Endodermal cell (in vitro differentiated cells): Measurements from ENCODE around the gene KCNG2. TPM values are rescaled to one million over a fixed set of nuclear protein-coding genes. Genes with fewer than 3 reads are reported as not detected.
A peak's percentile ranks its signal among the peaks of the same experiment; 100 is the strongest.

Source experiments
- DNase-seq: peaks from one replicate; pipeline ENCODE4 v3.0.0-alpha.2; 2017
- H3K27ac ChIP-seq: 2 replicates; pipeline ENCODE4 v1.5.1; 2013; ENCODE audit warnings: mild to moderate bottlenecking, low read depth, low read length, moderate library complexity
- H3K27me3 ChIP-seq: 2 replicates; pipeline ENCODE4 v1.6.1; 2013; ENCODE audit warnings: mild to moderate bottlenecking, low read length, moderate library complexity; ENCODE audit not compliant: insufficient read depth, control insufficient read depth, poor library complexity, severe bottlenecking
- H3K36me3 ChIP-seq: 2 replicates; pipeline ENCODE4 v1.7.0; 2013; ENCODE audit warnings: mild to moderate bottlenecking, low read length, moderate library complexity; ENCODE audit not compliant: control insufficient read depth, insufficient read depth
- H3K4me1 ChIP-seq: one replicate; pipeline ENCODE4 v1.7.0; 2013; ENCODE audit warnings: low read length; ENCODE audit not compliant: control insufficient read depth, insufficient read depth
- H3K4me3 ChIP-seq: 2 replicates; pipeline ENCODE4 v1.5.1; 2013; ENCODE audit warnings: mild to moderate bottlenecking, low read length, moderate library complexity
- H3K9ac ChIP-seq: 2 replicates; pipeline ENCODE4 v1.6.1; 2013; ENCODE audit warnings: mild to moderate bottlenecking, low read length, moderate library complexity; ENCODE audit not compliant: poor library complexity, severe bottlenecking; ENCODE audit errors: extremely low read depth
- H3K9me3 ChIP-seq: 2 replicates; pipeline ENCODE4 v1.6.1; 2013; ENCODE audit warnings: mild to moderate bottlenecking, low read length, moderate library complexity; ENCODE audit not compliant: control insufficient read depth
- H3K27ac Mint-ChIP-seq: 2 replicates; pipeline ENCODE4 v1.8.0; 2020; ENCODE audit warnings: mixed read lengths
- H3K27me3 Mint-ChIP-seq: 2 replicates; pipeline ENCODE4 v1.8.0; 2021; ENCODE audit warnings: mild to moderate bottlenecking, mixed read lengths; ENCODE audit not compliant: insufficient read depth
- H3K36me3 Mint-ChIP-seq: 2 replicates; pipeline ENCODE4 v1.8.0; 2020; ENCODE audit warnings: low read depth, mixed read lengths
- H3K4me1 Mint-ChIP-seq: 2 replicates; pipeline ENCODE4 v1.8.0; 2020; ENCODE audit warnings: mixed read lengths
- H3K4me3 Mint-ChIP-seq: 2 replicates; pipeline ENCODE4 v1.8.0; 2020; ENCODE audit warnings: mild to moderate bottlenecking, moderate library complexity, mixed read lengths
- H3K9me3 Mint-ChIP-seq: 2 replicates; pipeline ENCODE4 v1.8.0; 2020; ENCODE audit warnings: mild to moderate bottlenecking, mixed read lengths
- CTCF ChIP-seq: fragments of 200-600 bp; sonication (generic); conservative IDR thresholded peaks from 2 replicates; pipeline ENCODE4 v1.5.0; 2021; ENCODE audit warnings: antibody characterized with exemption, mild to moderate bottlenecking
- WGBS, 2 experiments: methylation state at CpG; one replicate each; pipeline versions ENCODE4 v1.1.5 to v1.1.7; 2013; ENCODE audit warnings: missing lambda C conversion rate in 2 of 2, mixed read lengths in 1 of 2; ENCODE audit not compliant: insufficient coverage in 1 of 2, insufficient read length in 1 of 2; 5-methylcytosine and 5-hydroxymethylcytosine counted together
- total RNA-seq, 2 donors: library from RNA; stranded (reverse); fragmentation: NEBNext Ultra II Directional in 1 of 2; extraction: Animal tissue kit (Norgen Biotek cat#: 25700) in 1 of 2; gene quantifications; 2 replicates in 1 of 2; 3 replicates in 1 of 2; pipeline ENCODE4 v1.2.1, GENCODE V29; 2021

KCNG2 gene
- total RNA-seq, 2 donors from 2014 or later, result not detected

DNA sequence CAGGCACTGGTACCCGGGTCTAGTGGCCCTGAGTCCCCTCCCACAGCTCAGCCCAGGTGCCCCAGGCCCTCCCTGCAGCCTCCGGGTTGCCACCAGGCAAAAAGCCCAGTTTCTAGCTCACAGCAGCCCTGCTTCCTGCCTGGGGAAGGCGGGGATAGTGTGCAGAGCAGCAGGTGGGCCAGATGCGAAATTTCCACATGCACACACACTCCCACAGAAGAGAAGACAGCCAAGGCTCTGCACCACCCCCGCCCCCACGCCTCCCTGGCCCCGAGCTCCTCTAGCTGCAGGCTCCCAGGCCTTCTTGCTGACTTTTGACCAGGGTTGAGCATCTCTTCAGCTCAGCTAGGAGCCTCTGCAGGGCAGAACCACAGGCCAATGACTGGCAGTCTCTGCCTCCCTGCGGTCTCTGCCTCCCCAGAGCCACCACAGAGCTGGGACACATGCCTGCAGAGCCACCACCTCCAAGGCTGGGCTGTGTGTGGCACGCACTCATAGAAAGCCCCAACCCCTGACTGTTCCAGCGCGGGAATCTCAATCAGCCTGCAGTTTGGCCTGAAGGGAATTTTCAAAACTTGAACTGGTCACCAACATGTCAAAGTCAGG lies 146.5 kb downstream of the KCNG2 start:
- no peaks in the 10 kb centered on the region for H3K27me3 ChIP-seq
- H3K27ac ChIP-seq, result no peak overlapping the region
- H3K4me3 Mint-ChIP-seq, result no peak overlapping the region
- peaks cover 32% of the 10 kb centered on the region for H3K36me3 ChIP-seq
- no peak for TF ChIP-seq CTCF
- H3K4me1 ChIP-seq, result peaks cover 11% of the 10 kb centered on the region
- no peak overlapping the region for H3K27ac Mint-ChIP-seq
- no peaks in the 10 kb centered on the region for H3K9me3 Mint-ChIP-seq
- H3K4me3 ChIP-seq, result no peak overlapping the region
- peaks cover 20% of the 10 kb centered on the region for H3K4me1 Mint-ChIP-seq
- peak; percentile 52 for DNase-seq
- H3K36me3 Mint-ChIP-seq, result peaks cover 38% of the 10 kb centered on the region
- 85% methylated on average over 8 to 11 of the region's 11 CpGs for WGBS, 2 experiments
- no peaks in the 10 kb centered on the region for H3K9me3 ChIP-seq
- H3K9ac ChIP-seq, result no peak overlapping the region
- peaks cover 16% of the 10 kb centered on the region for H3K27me3 Mint-ChIP-seq

DNA sequence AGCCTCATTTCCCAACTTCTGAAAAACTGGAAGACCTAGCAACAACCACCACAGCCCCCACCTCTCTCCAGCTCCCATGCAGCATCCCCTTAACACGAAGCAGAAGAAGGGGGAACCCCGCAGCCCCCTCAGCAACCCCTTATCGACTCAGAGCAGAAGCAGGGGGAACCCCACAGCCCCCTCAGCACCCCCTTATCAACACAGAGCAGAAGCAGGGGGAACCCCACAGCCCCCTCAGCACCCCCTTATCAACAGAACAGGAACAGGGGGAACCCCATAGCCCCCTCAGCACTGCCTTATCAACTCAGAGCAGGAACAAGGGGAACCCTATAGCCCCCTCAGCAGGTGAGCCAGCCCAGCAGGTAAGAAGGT lies 147.0 kb downstream of the KCNG2 start:
- Histone ChIP-seq H3K36me3 (peaks cover 32% of the 10 kb centered on the region), H3K9me3 (no peaks in the 10 kb centered on the region), H3K4me3 (no peak overlapping the region), H3K4me1 (peaks cover 11% of the 10 kb centered on the region), H3K27ac (no peak overlapping the region), H3K9ac (no peak overlapping the region), H3K27me3 (no peaks in the 10 kb centered on the region)
- no peak overlapping the region for H3K4me3 Mint-ChIP-seq
- H3K9me3 Mint-ChIP-seq, result no peaks in the 10 kb centered on the region
- peaks cover 21% of the 10 kb centered on the region for H3K27me3 Mint-ChIP-seq
- no peak for TF ChIP-seq CTCF
- 60% methylated on average over 1 of the region's 3 CpGs; no CpG with 5 or more reads in 1 of the 2 experiments for WGBS, 2 experiments
- no peak overlapping the region for H3K27ac Mint-ChIP-seq
- peaks cover 37% of the 10 kb centered on the region for H3K36me3 Mint-ChIP-seq
- DNase-seq, result no peak
- H3K4me1 Mint-ChIP-seq, result peaks cover 20% of the 10 kb centered on the region

GRCh38 chr18:79945118-79946042 lies 147.6 kb downstream of the KCNG2 start:
- H3K4me3 Mint-ChIP-seq, result no peak overlapping the region
- no peak overlapping the region for H3K4me3 ChIP-seq
- no peaks in the 10 kb centered on the region for H3K9me3 Mint-ChIP-seq
- H3K4me1 ChIP-seq, result peaks cover 11% of the 10 kb centered on the region
- peaks cover 32% of the 10 kb centered on the region for H3K36me3 Mint-ChIP-seq
- H3K9ac ChIP-seq, result no peak overlapping the region
- no peak overlapping the region for H3K27ac Mint-ChIP-seq
- TF ChIP-seq CTCF, result no peak
- peaks cover 20% of the 10 kb centered on the region for H3K4me1 Mint-ChIP-seq
- peaks cover 27% of the 10 kb centered on the region for H3K27me3 Mint-ChIP-seq
- H3K9me3 ChIP-seq, result no peaks in the 10 kb centered on the region
- DNase-seq, result peak; percentile 53
- 84 to 88% methylated on average over 10 to 17 of the region's 17 CpGs for WGBS, 2 experiments
- peaks cover 32% of the 10 kb centered on the region for H3K36me3 ChIP-seq
- H3K27ac ChIP-seq, result no peak overlapping the region
- H3K27me3 ChIP-seq, result no peaks in the 10 kb centered on the region
